Activated naive CD8-positive, alpha-beta T cell treated with anti-CD3 and anti-CD28 coated beads, Interleukin-2, amount 50 U/mL, for 24 hours (primary cell): Measurements from ENCODE around the gene CFAP99.
"Not testable (repeated sequence)": the region's sequence is repeated elsewhere in the genome, so short reads cannot be mapped to it uniquely, and the experiment has no call there.

Source experiments
- ATAC-seq: fragments of 150-1000 bp; cut with Tn5 transposase; one replicate; pipeline ENCODE4 v1.10.0; 2021
- DNase-seq: peaks from one replicate; pipeline ENCODE4 v3.0.0; 2021
- H3K27ac Mint-ChIP-seq: one replicate; pipeline ENCODE4 v1.8.0; 2021; ENCODE audit warnings: mild to moderate bottlenecking, mixed read lengths
- H3K27me3 Mint-ChIP-seq: one replicate; pipeline ENCODE4 v1.8.0; 2021; ENCODE audit warnings: mixed read lengths
- H3K36me3 Mint-ChIP-seq: one replicate; pipeline ENCODE4 v1.8.0; 2021; ENCODE audit warnings: low read depth, mixed read lengths
- H3K4me1 Mint-ChIP-seq: one replicate; pipeline ENCODE4 v1.8.0; 2021; ENCODE audit warnings: mixed read lengths
- H3K4me3 Mint-ChIP-seq: one replicate; pipeline ENCODE4 v1.8.0; 2021; ENCODE audit warnings: mild to moderate bottlenecking, moderate library complexity, mixed read lengths
- H3K9me3 Mint-ChIP-seq: one replicate; pipeline ENCODE4 v1.8.0; 2021; ENCODE audit warnings: mixed read lengths

CFAP99 gene

GRCh38 chr4:2450394-2451035 is 31.8 kb downstream of the CFAP99 start:
- Mint-ChIP-seq H3K27me3 (no peaks in the 10 kb centered on the region), H3K27ac (no peak overlapping the region), H3K9me3 (no peaks in the 10 kb centered on the region), H3K4me1 (no peaks in the 10 kb centered on the region), H3K4me3 (no peak overlapping the region), H3K36me3 (no peaks in the 10 kb centered on the region)
- DNase-seq (no peak), ATAC-seq (no peak)

GRCh38 chr4:2451036-2451520 is 32.3 kb downstream of the CFAP99 start:
- no peaks in the 10 kb centered on the region for H3K36me3 Mint-ChIP-seq
- no peaks in the 10 kb centered on the region for H3K4me1 Mint-ChIP-seq
- DNase-seq (no peak), ATAC-seq (peak; percentile 18)
- no peak overlapping the region for H3K4me3 Mint-ChIP-seq
- H3K27ac Mint-ChIP-seq: no peak overlapping the region
- no peaks in the 10 kb centered on the region for H3K9me3 Mint-ChIP-seq
- no peaks in the 10 kb centered on the region for H3K27me3 Mint-ChIP-seq

- Mint-ChIP-seq H3K36me3 (no peaks in the 10 kb centered on the region), H3K27ac (no peak overlapping the region), H3K4me3 (no peak overlapping the region), H3K9me3 (no peaks in the 10 kb centered on the region), H3K27me3 (no peaks in the 10 kb centered on the region), H3K4me1 (no peaks in the 10 kb centered on the region)
- no peak for DNase-seq
- no peak for ATAC-seq
Observed at GRCh38 chr4:2451821-2452785, 33.3 kb downstream of the CFAP99 start.

- DNase-seq: no peak
- Mint-ChIP-seq H3K36me3 (no peaks in the 10 kb centered on the region), H3K4me3 (no peak overlapping the region), H3K27me3 (peaks cover 5% of the 10 kb centered on the region), H3K4me1 (peaks cover 5% of the 10 kb centered on the region), H3K27ac (no peak overlapping the region), H3K9me3 (no peaks in the 10 kb centered on the region)
- no peak for ATAC-seq
Observed at GRCh38 chr4:2457481-2458295, 38.9 kb downstream of the CFAP99 start.

- no peak overlapping the region for H3K4me3 Mint-ChIP-seq
- ATAC-seq: no peak
- H3K27ac Mint-ChIP-seq: no peak overlapping the region
- peaks cover 10% of the 10 kb centered on the region for H3K4me1 Mint-ChIP-seq
- H3K9me3 Mint-ChIP-seq: no peaks in the 10 kb centered on the region
- no peaks in the 10 kb centered on the region for H3K36me3 Mint-ChIP-seq
- DNase-seq: no peak
- peaks cover 5% of the 10 kb centered on the region for H3K27me3 Mint-ChIP-seq
Observed at GRCh38 chr4:2458546-2459491, 40.1 kb downstream of the CFAP99 start.

GRCh38 chr4:2459589-2460349 is 41.0 kb downstream of the CFAP99 start:
- H3K27ac Mint-ChIP-seq: no peak overlapping the region
- no peak overlapping the region for H3K4me3 Mint-ChIP-seq
- H3K27me3 Mint-ChIP-seq: peaks cover 5% of the 10 kb centered on the region
- peaks cover 10% of the 10 kb centered on the region for H3K4me1 Mint-ChIP-seq
- no peaks in the 10 kb centered on the region for H3K36me3 Mint-ChIP-seq
- DNase-seq (no peak), ATAC-seq (no peak)
- no peaks in the 10 kb centered on the region for H3K9me3 Mint-ChIP-seq

GRCh38 chr4:2461246-2461960 is 42.6 kb downstream of the CFAP99 start:
- ATAC-seq (no peak), DNase-seq (no peak)
- H3K27ac Mint-ChIP-seq: peak overlapping the region; percentile 1
- peaks cover 5% of the 10 kb centered on the region for H3K27me3 Mint-ChIP-seq
- no peaks in the 10 kb centered on the region for H3K36me3 Mint-ChIP-seq
- peaks cover 10% of the 10 kb centered on the region for H3K4me1 Mint-ChIP-seq
- no peaks in the 10 kb centered on the region for H3K9me3 Mint-ChIP-seq
- peak overlapping the region; percentile 68 for H3K4me3 Mint-ChIP-seq

GRCh38 chr4:2462218-2462991 is 43.6 kb downstream of the CFAP99 start:
- Mint-ChIP-seq H3K4me1 (peaks cover 16% of the 10 kb centered on the region), H3K27me3 (peaks cover 5% of the 10 kb centered on the region), H3K27ac (no peak overlapping the region), H3K4me3 (peak overlapping the region; percentile 68), H3K36me3 (no peaks in the 10 kb centered on the region), H3K9me3 (no peaks in the 10 kb centered on the region)
- DNase-seq (peak; percentile 67), ATAC-seq (peak; percentile 95)

- no peaks in the 10 kb centered on the region for H3K9me3 Mint-ChIP-seq
- no peak overlapping the region for H3K27ac Mint-ChIP-seq
- H3K4me3 Mint-ChIP-seq: peak overlapping the region; percentile 58
- peaks cover 23% of the 10 kb centered on the region for H3K4me1 Mint-ChIP-seq
- no peaks in the 10 kb centered on the region for H3K36me3 Mint-ChIP-seq
- peaks cover 5% of the 10 kb centered on the region for H3K27me3 Mint-ChIP-seq
- no peak for ATAC-seq
- DNase-seq: no peak
Observed at GRCh38 chr4:2462992-2463762, 44.4 kb downstream of the CFAP99 start.

- H3K9me3 Mint-ChIP-seq: no peaks in the 10 kb centered on the region
- H3K4me1 Mint-ChIP-seq: peaks cover 32% of the 10 kb centered on the region
Observed at GRCh38 chr4:2465032-2465431, 46.3 kb downstream of the CFAP99 start.

GRCh38 chr4:2465544-2465943 is 46.8 kb downstream of the CFAP99 start:
- H3K27me3 Mint-ChIP-seq, H3K9me3 Mint-ChIP-seq, ATAC-seq, H3K27ac Mint-ChIP-seq, H3K4me3 Mint-ChIP-seq, DNase-seq: not testable (repeated sequence)
- peaks cover 37% of the 10 kb centered on the region for H3K4me1 Mint-ChIP-seq
- peaks cover 13% of the 10 kb centered on the region for H3K36me3 Mint-ChIP-seq

More at GRCh38 chr4:2465032-2465431, 46.3 kb downstream of the CFAP99 start:
- Mint-ChIP-seq H3K36me3 (peaks cover 7% of the 10 kb centered on the region), H3K27me3 (peaks cover 5% of the 10 kb centered on the region), H3K4me3 (no peak overlapping the region), H3K27ac (no peak overlapping the region)
- no peak for ATAC-seq
- no peak for DNase-seq
